ENCODE measurements around the gene MOGAT2.

MOGAT2 gene

GRCh38 chr11:75760710-75761493, 43.3 kb downstream of the MOGAT2 start:
- H3K27ac ChIP-seq (ENCODE audit: low read length) = no peak overlapping the region
- H3K4me1 ChIP-seq (ENCODE audit: control insufficient read depth, insufficient read depth, low read length) = no peaks in the 10 kb centered on the region
- no peaks in the 10 kb centered on the region for H3K9me3 ChIP-seq (ENCODE audit: control insufficient read depth in 2 of 2, low read length in 2 of 2)
- no peaks in the 10 kb centered on the region for H3K36me3 ChIP-seq (ENCODE audit: control insufficient read depth in 2 of 2, insufficient read depth in 2 of 2, low read length in 2 of 2)
- H3K27me3 ChIP-seq (ENCODE audit: control insufficient read depth in 1 of 2, insufficient read depth in 2 of 2, low read length in 2 of 2) = no peaks in the 10 kb centered on the region
- no peak overlapping the region for H3K4me3 ChIP-seq (ENCODE audit: low read length in 2 of 2)
- H3K9ac ChIP-seq (ENCODE audit: low read length in 2 of 2) = no peak overlapping the region

GRCh38 chr11:75762158-75762557, 44.5 kb downstream of the MOGAT2 start:
- Histone ChIP-seq H3K9me3 (ENCODE audit: control insufficient read depth in 2 of 2, low read length in 2 of 2) (no peaks in the 10 kb centered on the region), H3K27ac (ENCODE audit: low read length) (no peak overlapping the region), H3K4me3 (ENCODE audit: low read length in 2 of 2) (no peak overlapping the region), H3K4me1 (ENCODE audit: control insufficient read depth, insufficient read depth, low read length) (no peaks in the 10 kb centered on the region), H3K27me3 (ENCODE audit: control insufficient read depth in 1 of 2, insufficient read depth in 2 of 2, low read length in 2 of 2) (no peaks in the 10 kb centered on the region), H3K9ac (ENCODE audit: low read length in 2 of 2) (no peak overlapping the region), H3K36me3 (ENCODE audit: control insufficient read depth in 2 of 2, insufficient read depth in 2 of 2, low read length in 2 of 2) (no peaks in the 10 kb centered on the region)

- H3K27me3 ChIP-seq (ENCODE audit: control insufficient read depth in 1 of 2, insufficient read depth in 2 of 2, low read length in 2 of 2) = no peaks in the 10 kb centered on the region
- no peak overlapping the region for H3K9ac ChIP-seq (ENCODE audit: low read length in 2 of 2)
- no peaks in the 10 kb centered on the region for H3K9me3 ChIP-seq (ENCODE audit: control insufficient read depth in 2 of 2, low read length in 2 of 2)
- no peak overlapping the region for H3K27ac ChIP-seq (ENCODE audit: low read length)
- H3K4me1 ChIP-seq (ENCODE audit: control insufficient read depth, insufficient read depth, low read length) = peaks cover 4% of the 10 kb centered on the region
- no peak overlapping the region for H3K4me3 ChIP-seq (ENCODE audit: low read length in 2 of 2)
- H3K36me3 ChIP-seq (ENCODE audit: control insufficient read depth in 2 of 2, insufficient read depth in 2 of 2, low read length in 2 of 2) = no peaks in the 10 kb centered on the region
Measured at GRCh38 chr11:75762885-75763284, 45.2 kb downstream of the MOGAT2 start.

GRCh38 chr11:75763846-75764245, 46.2 kb downstream of the MOGAT2 start:
- H3K27ac ChIP-seq (ENCODE audit: low read length) = no peak overlapping the region
- H3K36me3 ChIP-seq (ENCODE audit: control insufficient read depth in 2 of 2, insufficient read depth in 2 of 2, low read length in 2 of 2) = no peaks in the 10 kb centered on the region
- H3K9me3 ChIP-seq (ENCODE audit: control insufficient read depth in 2 of 2, low read length in 2 of 2) = no peaks in the 10 kb centered on the region
- no peak overlapping the region for H3K9ac ChIP-seq (ENCODE audit: low read length in 2 of 2)
- peaks cover 13% of the 10 kb centered on the region for H3K4me1 ChIP-seq (ENCODE audit: control insufficient read depth, insufficient read depth, low read length)
- H3K27me3 ChIP-seq (ENCODE audit: control insufficient read depth in 1 of 2, insufficient read depth in 2 of 2, low read length in 2 of 2) = no peaks in the 10 kb centered on the region
- H3K4me3 ChIP-seq (ENCODE audit: low read length in 2 of 2) = no peak overlapping the region

GRCh38 chr11:75765116-75765515, 47.5 kb downstream of the MOGAT2 start:
- Histone ChIP-seq H3K9ac (ENCODE audit: low read length in 2 of 2) (no peak overlapping the region), H3K27me3 (ENCODE audit: control insufficient read depth in 1 of 2, insufficient read depth in 2 of 2, low read length in 2 of 2) (no peaks in the 10 kb centered on the region), H3K27ac (ENCODE audit: low read length) (no peak overlapping the region), H3K36me3 (ENCODE audit: control insufficient read depth in 2 of 2, insufficient read depth in 2 of 2, low read length in 2 of 2) (no peaks in the 10 kb centered on the region), H3K9me3 (ENCODE audit: control insufficient read depth in 2 of 2, low read length in 2 of 2) (no peaks in the 10 kb centered on the region), H3K4me3 (ENCODE audit: low read length in 2 of 2) (no peak overlapping the region), H3K4me1 (ENCODE audit: control insufficient read depth, insufficient read depth, low read length) (peaks cover 18% of the 10 kb centered on the region)

- H3K4me1 ChIP-seq (ENCODE audit: control insufficient read depth, insufficient read depth, low read length) = peaks cover 18% of the 10 kb centered on the region
- H3K9ac ChIP-seq (ENCODE audit: low read length in 2 of 2) = no peak overlapping the region
- no peaks in the 10 kb centered on the region for H3K27me3 ChIP-seq (ENCODE audit: control insufficient read depth in 1 of 2, insufficient read depth in 2 of 2, low read length in 2 of 2)
- no peaks in the 10 kb centered on the region for H3K36me3 ChIP-seq (ENCODE audit: control insufficient read depth in 2 of 2, insufficient read depth in 2 of 2, low read length in 2 of 2)
- no peak overlapping the region for H3K27ac ChIP-seq (ENCODE audit: low read length)
- no peak overlapping the region for H3K4me3 ChIP-seq (ENCODE audit: low read length in 2 of 2)
- H3K9me3 ChIP-seq (ENCODE audit: control insufficient read depth in 2 of 2, low read length in 2 of 2) = no peaks in the 10 kb centered on the region
Measured at GRCh38 chr11:75766443-75767227, 49.0 kb downstream of the MOGAT2 start.

- H3K27ac ChIP-seq (ENCODE audit: low read length) = no peak overlapping the region
- no peaks in the 10 kb centered on the region for H3K9me3 ChIP-seq (ENCODE audit: control insufficient read depth in 2 of 2, low read length in 2 of 2)
- H3K4me3 ChIP-seq (ENCODE audit: low read length in 2 of 2) = no peak overlapping the region
- no peaks in the 10 kb centered on the region for H3K27me3 ChIP-seq (ENCODE audit: control insufficient read depth in 1 of 2, insufficient read depth in 2 of 2, low read length in 2 of 2)
- H3K4me1 ChIP-seq (ENCODE audit: control insufficient read depth, insufficient read depth, low read length) = peaks cover 18% of the 10 kb centered on the region
- no peak overlapping the region for H3K9ac ChIP-seq (ENCODE audit: low read length in 2 of 2)
- H3K36me3 ChIP-seq (ENCODE audit: control insufficient read depth in 2 of 2, insufficient read depth in 2 of 2, low read length in 2 of 2) = no peaks in the 10 kb centered on the region
Measured at GRCh38 chr11:75767228-75767572, 49.6 kb downstream of the MOGAT2 start.

- no peaks in the 10 kb centered on the region for H3K36me3 ChIP-seq (ENCODE audit: control insufficient read depth in 2 of 2, insufficient read depth in 2 of 2, low read length in 2 of 2)
- H3K27me3 ChIP-seq (ENCODE audit: control insufficient read depth in 1 of 2, insufficient read depth in 2 of 2, low read length in 2 of 2) = no peaks in the 10 kb centered on the region
- H3K4me3 ChIP-seq (ENCODE audit: low read length in 2 of 2) = peak overlapping the region; percentile 63 to 69
- peaks cover 18% of the 10 kb centered on the region for H3K4me1 ChIP-seq (ENCODE audit: control insufficient read depth, insufficient read depth, low read length)
- H3K27ac ChIP-seq (ENCODE audit: low read length) = no peak overlapping the region
- H3K9me3 ChIP-seq (ENCODE audit: control insufficient read depth in 2 of 2, low read length in 2 of 2) = no peaks in the 10 kb centered on the region
- no peak overlapping the region for H3K9ac ChIP-seq (ENCODE audit: low read length in 2 of 2)
Measured at GRCh38 chr11:75767793-75768111, 50.1 kb downstream of the MOGAT2 start.

- Histone ChIP-seq H3K27me3 (ENCODE audit: control insufficient read depth in 1 of 2, insufficient read depth in 2 of 2, low read length in 2 of 2) (no peaks in the 10 kb centered on the region), H3K9ac (ENCODE audit: low read length in 2 of 2) (peak within 1 kb of the TSS; percentile 36 to 61), H3K9me3 (ENCODE audit: control insufficient read depth in 2 of 2, low read length in 2 of 2) (no peaks in the 10 kb centered on the region), H3K27ac (ENCODE audit: low read length) (no peak within 1 kb of the TSS), H3K4me1 (ENCODE audit: control insufficient read depth, insufficient read depth, low read length) (peaks cover 18% of the 10 kb centered on the region), H3K36me3 (ENCODE audit: control insufficient read depth in 2 of 2, insufficient read depth in 2 of 2, low read length in 2 of 2) (no peaks in the 10 kb centered on the region), H3K4me3 (ENCODE audit: low read length in 2 of 2) (peak within 1 kb of the TSS; percentile 63 to 69)
Measured at GRCh38 chr11:75768112-75768908, 50.7 kb downstream of the MOGAT2 start, which contains the start of gene DGAT2. TSS of gene DGAT2 (plus strand) at chr11:75768778. CDS start at chr11:75768992, 214 bp downstream.

- H3K36me3 ChIP-seq (ENCODE audit: control insufficient read depth in 2 of 2, insufficient read depth in 2 of 2, low read length in 2 of 2) = no peaks in the 10 kb centered on the region
- H3K4me3 ChIP-seq (ENCODE audit: low read length in 2 of 2) = peak overlapping the region; percentile 63 to 69
- H3K27me3 ChIP-seq (ENCODE audit: control insufficient read depth in 1 of 2, insufficient read depth in 2 of 2, low read length in 2 of 2) = no peaks in the 10 kb centered on the region
- no peak overlapping the region for H3K27ac ChIP-seq (ENCODE audit: low read length)
- H3K9me3 ChIP-seq (ENCODE audit: control insufficient read depth in 2 of 2, low read length in 2 of 2) = no peaks in the 10 kb centered on the region
- H3K9ac ChIP-seq (ENCODE audit: low read length in 2 of 2) = peak overlapping the region in 1 of 2 donors; percentile 61
- peaks cover 18% of the 10 kb centered on the region for H3K4me1 ChIP-seq (ENCODE audit: control insufficient read depth, insufficient read depth, low read length)
Measured at GRCh38 chr11:75768909-75769771, 51.5 kb downstream of the MOGAT2 start.
